ENCODE data around the gene CLK2.

DNA sequence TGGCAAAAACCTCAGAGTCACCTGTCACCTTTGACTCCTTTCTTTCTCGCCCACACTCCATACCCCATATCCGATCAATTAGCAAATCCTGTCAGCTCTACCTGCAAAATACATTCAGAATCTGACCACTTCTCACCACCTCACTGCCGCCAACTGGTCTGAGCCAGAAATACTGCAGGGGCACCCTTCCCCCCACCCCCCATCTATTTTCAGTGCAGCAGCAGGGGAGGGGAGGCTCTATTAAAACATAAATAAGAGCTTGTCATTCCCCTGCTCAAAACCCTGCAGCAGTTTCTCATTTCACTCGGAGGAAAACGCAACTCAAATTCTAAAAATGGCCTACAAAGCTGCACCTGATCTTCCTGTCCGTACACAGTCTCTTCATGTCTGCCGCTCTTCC, 24.1 kb upstream of the CLK2 start:
- TF ChIP-seq, protein P1, sequence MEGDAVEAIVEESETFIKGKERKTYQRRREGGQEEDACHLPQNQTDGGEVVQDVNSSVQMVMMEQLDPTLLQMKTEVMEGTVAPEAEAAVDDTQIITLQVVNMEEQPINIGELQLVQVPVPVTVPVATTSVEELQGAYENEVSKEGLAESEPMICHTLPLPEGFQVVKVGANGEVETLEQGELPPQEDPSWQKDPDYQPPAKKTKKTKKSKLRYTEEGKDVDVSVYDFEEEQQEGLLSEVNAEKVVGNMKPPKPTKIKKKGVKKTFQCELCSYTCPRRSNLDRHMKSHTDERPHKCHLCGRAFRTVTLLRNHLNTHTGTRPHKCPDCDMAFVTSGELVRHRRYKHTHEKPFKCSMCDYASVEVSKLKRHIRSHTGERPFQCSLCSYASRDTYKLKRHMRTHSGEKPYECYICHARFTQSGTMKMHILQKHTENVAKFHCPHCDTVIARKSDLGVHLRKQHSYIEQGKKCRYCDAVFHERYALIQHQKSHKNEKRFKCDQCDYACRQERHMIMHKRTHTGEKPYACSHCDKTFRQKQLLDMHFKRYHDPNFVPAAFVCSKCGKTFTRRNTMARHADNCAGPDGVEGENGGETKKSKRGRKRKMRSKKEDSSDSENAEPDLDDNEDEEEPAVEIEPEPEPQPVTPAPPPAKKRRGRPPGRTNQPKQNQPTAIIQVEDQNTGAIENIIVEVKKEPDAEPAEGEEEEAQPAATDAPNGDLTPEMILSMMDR (IDR thresholded peaks at IDR 0.05): no peak
- no peak for TF ChIP-seq POLR2A (IDR thresholded peaks at IDR 0.05)

Measured in body of pancreas (tissue), 4 donors.